Heart right ventricle (tissue), 16 donors: ENCODE results near the gene TTBK2. TPM values are rescaled to one million over a fixed set of nuclear protein-coding genes. Genes with fewer than 3 reads are reported as not detected.

Source experiments
- ATAC-seq, 8 donors: fragments of 200-7000 bp; cut with Tn5 transposase; one replicate each; pipeline ENCODE4 v1.9.1; 2020; ENCODE audit warnings: mild to moderate bottlenecking in 8 of 8, moderate library complexity in 8 of 8, moderate number of reproducible peaks in 1 of 8
- DNase-seq, 2 donors: peaks; one replicate each; pipeline ENCODE4 v3.0.0-alpha.2; 2020
- H3K27ac ChIP-seq, 10 donors: fragments of 200-600 bp; sonication (generic) in 2 of 10; one replicate each; pipeline versions ENCODE4 v1.5.0 to v1.8.0; 2020 to 2022; ENCODE audit warnings: mild to moderate bottlenecking in 3 of 10
- H3K27me3 ChIP-seq, 7 donors: fragments of 200-600 bp; one replicate each; pipeline ENCODE4 v1.8.0; 2021 to 2022; ENCODE audit warnings: mild to moderate bottlenecking in 2 of 7
- H3K36me3 ChIP-seq, 9 donors: fragments of 200-600 bp; sonication (generic) in 1 of 9; one replicate each; pipeline versions ENCODE4 v1.5.0 to v1.8.0; 2020 to 2022; ENCODE audit warnings: mild to moderate bottlenecking in 2 of 9
- H3K4me1 ChIP-seq, 9 donors: fragments of 200-600 bp; sonication (generic) in 1 of 9; one replicate each; pipeline versions ENCODE4 v1.5.0 to v1.8.0; 2020 to 2022; ENCODE audit warnings: mild to moderate bottlenecking in 4 of 9
- H3K4me3 ChIP-seq, 10 donors: fragments of 200-600 bp; sonication (generic) in 2 of 10; one replicate each; pipeline versions ENCODE4 v1.5.0 to v1.8.0; 2020 to 2022; ENCODE audit warnings: mild to moderate bottlenecking in 7 of 10, moderate library complexity in 2 of 10
- H3K9me3 ChIP-seq, 11 donors: fragments of 200-600 bp in 10 of 11; sonication (generic) in 2 of 11; one replicate each; pipeline versions ENCODE4 v1.5.0 to v1.8.0; 2013 to 2022; ENCODE audit warnings: mild to moderate bottlenecking in 2 of 11, control low read depth in 1 of 11, moderate library complexity in 1 of 11
- CTCF ChIP-seq, 9 donors: fragments of 200-600 bp; sonication (generic) in 2 of 9; IDR thresholded peaks; one replicate each; pipeline versions ENCODE4 v1.5.0 to v1.8.0; 2021 to 2022; ENCODE audit warnings: antibody characterized with exemption in 9 of 9, mild to moderate bottlenecking in 5 of 9, moderate library complexity in 1 of 9
- WGBS, 2 donors: extraction: QIAGEN DNeasy Blood & Tissue Kit; methylation state at CpG; one replicate each; pipeline ENCODE4 v1.1.7; 2013; ENCODE audit warnings: inconsistent platforms in 1 of 2; 5-methylcytosine and 5-hydroxymethylcytosine counted together
- intact Hi-C, 10 donors: fragments of 100-400 bp; cut with DNase I; formaldehyde crosslinking; loops; one replicate each; pipeline versions ENCODE4 v1.11.1 to v1.14.2; 2022
- polyA plus RNA-seq, 2 donors: library from polyadenylated mRNA; stranded (reverse); fragments of 200-250 nt; gene quantifications; one replicate each; pipeline ENCODE4 v1.2.3, GENCODE V29; 2013
- total RNA-seq, 10 donors: library from RNA; stranded (reverse); fragmentation: NEBNext Ultra II Directional in 3 of 10; extraction: Animal tissue kit (Norgen Biotek cat#: 25700) in 3 of 10; gene quantifications; one replicate each; pipeline versions ENCODE4 v1.2.1 to v1.2.4, GENCODE V29; 2021 to 2023
- donor health status: Arrhythmogenic right ventricular cardiomyopathy.
- donor health status: ischemic (EF 13 %, LVEDD 7.1; RV severe dilation, severe dysfunction).
- donor health status: healthy with polysubstance abuse.
- donor health status: DM: no; HTN: yes; CAD: no.
- donor health status: DM: no; HTN: no; CAD: no.
- donor health status: ischemic (EF 25% LVEDD 6.9; RV normal size, moderate dysfunction).
- donor health status: ischemic (EF 25% LVEDD 5.7; RV mildly dilated, moderate dysfunction).
- donor health status: healthy.
- donor health status: DM: yes; HTN: yes; CAD: no.
- donor health status: Ischemic cardiomyopathy.
- donor health status: ischemic (EF 35%, LVEDD 5.7; RV mildly dilated, moderate dysfunction).
- donor health status: nonischemic (EF 11% LVEDD 7.7; RV severe dilation, severe dysfunction).
- donor health status: DM: yes; HTN: yes; CAD: no.
- donor health status: PGD.
- donor health status: ischemic (EF 29% LVEDD 5.4; RV normal size, mild dysfunction).
- donor health status: nonischemic (EF 23%, LVEDD 6.1; RV moderate dilation, normal function).

Gene TTBK2
- total and polyA plus RNA-seq, 12 donors: 2.1 to 29.1 (median 22.1) TPM

GRCh38 chr15:42932833-42933515 is 12.4 kb upstream of the TTBK2 start:
- intact Hi-C loops: loop anchor here in 1 of 10 donors (5.0 kb wide), 1 partner anchor 226 kb away; no protein-coding TSS in a partner anchor
- peaks cover 0 to 11% (median 0%) of the 10 kb centered on the region in 9 donors for H3K4me1 ChIP-seq
- TF ChIP-seq CTCF (IDR thresholded peaks at IDR 0.05): no peak
- H3K9me3 ChIP-seq: no peaks in the 10 kb centered on the region
- DNase-seq (no peak), ATAC-seq (no peak)
- no peak overlapping the region for H3K27ac ChIP-seq
- H3K4me3 ChIP-seq: no peak overlapping the region
- WGBS, 2 donors: 92 to 93% methylated on average over 2 of the region's 2 CpGs
- no peaks in the 10 kb centered on the region for H3K36me3 ChIP-seq
- no peaks in the 10 kb centered on the region for H3K27me3 ChIP-seq

- no peaks in the 10 kb centered on the region for H3K36me3 ChIP-seq
- no peak overlapping the region for H3K4me3 ChIP-seq
- WGBS, 2 donors: 77 to 80% methylated on average over 7 of the region's 7 CpGs
- DNase-seq (no peak), ATAC-seq (no peak)
- H3K4me1 ChIP-seq: peaks cover 0 to 13% (median 0%) of the 10 kb centered on the region in 9 donors
- H3K27me3 ChIP-seq: no peaks in the 10 kb centered on the region
- intact Hi-C loops: loop anchor here in 1 of 10 donors (5.0 kb wide), 1 partner anchor 225 kb away; no protein-coding TSS in a partner anchor
- TF ChIP-seq CTCF (IDR thresholded peaks at IDR 0.05): no peak
- no peaks in the 10 kb centered on the region for H3K9me3 ChIP-seq
- H3K27ac ChIP-seq: no peak overlapping the region
Measured at GRCh38 chr15:42931702-42932486, 11.3 kb upstream of the TTBK2 start.

GRCh38 chr15:42929306-42929848 is 8.8 kb upstream of the TTBK2 start:
- H3K9me3 ChIP-seq: no peaks in the 10 kb centered on the region
- H3K4me1 ChIP-seq: peaks cover 0 to 15% (median 0%) of the 10 kb centered on the region in 9 donors
- intact Hi-C loops: loop anchor here in 9 of 10 donors (5.0 to 10.0 kb wide), 7 partner anchors 105 to 227 kb away; partner anchors contain the start of gene CDAN1 (in 4 of the 9)
- H3K27ac ChIP-seq: peak overlapping the region in 1 of 10 donors; percentile 3
- no peaks in the 10 kb centered on the region for H3K36me3 ChIP-seq
- no peak for TF ChIP-seq CTCF (IDR thresholded peaks at IDR 0.05)
- no peaks in the 10 kb centered on the region for H3K27me3 ChIP-seq
- ATAC-seq (peak in 1 of 8 donors; percentile 77), DNase-seq (no peak)
- no peak overlapping the region for H3K4me3 ChIP-seq
- WGBS, 2 donors: 43 to 45% methylated on average over 2 of the region's 2 CpGs

- Histone ChIP-seq H3K27ac (peak overlapping the region in 7 of 10 donors; percentile 50 to 91 (median 89)), H3K4me1 (peaks cover 0 to 39% (median 20%) of the 10 kb centered on the region in 9 donors), H3K4me3 (peak overlapping the region; percentile 39 to 100 (median 98)), H3K27me3 (no peaks in the 10 kb centered on the region), H3K9me3 (peaks cover 0 to 5% (median 0%) of the 10 kb centered on the region in 11 donors), H3K36me3 (no peaks in the 10 kb centered on the region)
- ATAC-seq (peak in 6 of 8 donors; percentile 12 to 46 (median 32)), DNase-seq (peak in 1 of 2 donors; percentile 32)
- TF ChIP-seq CTCF (IDR thresholded peaks at IDR 0.05): no peak
- WGBS, 2 donors: 4% methylated on average over 19 of the region's 19 CpGs
- intact Hi-C loops: loop anchor here in 9 of 10 donors (10.0 kb wide), 5 partner anchors 97 to 217 kb away; partner anchors contain the start of gene CDAN1 (in 4 of the 9)
Measured at GRCh38 chr15:42921342-42921731, 759 bp upstream of the TTBK2 start.
